Non-pigmented ciliary epithelial cell (primary cell): Measurements from ENCODE around the gene NXN.
A peak's percentile ranks its signal among the peaks of the same experiment; 100 is the strongest.
"Not testable (repeated sequence)": the region's sequence is repeated elsewhere in the genome, so short reads cannot be mapped to it uniquely, and the experiment has no call there.

ENCODE experiments used
- DNase-seq: peaks from one replicate; pipeline ENCODE4 v3.0.0-alpha.2; 2010; ENCODE audit warnings: low read depth

The NXN gene

GRCh38 chr17:953767-954166 lies 25.8 kb downstream of the NXN start:
- no peak for DNase-seq

GRCh38 chr17:952592-952991 lies 27.0 kb downstream of the NXN start:
- DNase-seq, result not testable (repeated sequence)

DNA sequence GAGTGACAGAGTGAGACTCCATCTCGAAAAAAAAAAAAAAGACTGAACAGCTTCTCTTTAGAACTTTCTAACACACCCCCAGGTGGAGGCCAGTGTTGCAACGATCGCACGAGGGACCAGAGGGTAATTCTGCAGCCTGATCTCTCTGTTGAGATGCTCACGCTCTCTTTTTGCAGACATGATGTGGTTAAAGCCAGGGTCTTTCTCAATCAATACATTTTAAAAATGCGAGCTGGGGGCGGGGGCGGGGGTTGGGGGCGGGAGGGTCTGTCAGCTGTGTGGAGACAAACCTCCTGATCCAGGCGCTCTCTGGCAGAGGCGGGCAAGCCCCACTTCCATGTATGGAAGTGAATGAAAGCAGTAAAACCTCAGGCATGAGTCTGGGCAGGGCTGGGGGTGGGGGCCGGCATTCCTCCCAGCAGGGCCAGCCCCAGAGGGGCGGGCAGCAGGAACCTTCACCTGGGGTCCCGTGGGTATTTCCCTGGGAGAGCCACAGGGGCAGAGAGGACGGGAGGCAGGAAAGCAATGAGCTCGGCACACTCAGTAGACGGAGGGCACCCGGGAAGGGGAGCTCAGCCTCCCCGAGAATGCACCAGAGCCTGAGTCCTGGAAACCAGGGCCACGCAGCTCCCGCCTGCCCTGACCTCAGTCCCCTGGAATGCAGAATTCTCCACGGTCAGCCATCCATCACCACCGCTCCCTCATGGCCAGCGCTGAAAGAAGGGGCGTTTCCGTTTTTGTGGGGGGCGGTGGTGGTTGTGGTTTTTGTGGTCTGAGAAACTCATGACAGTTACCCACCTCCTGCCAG lies 28.0 kb downstream of the NXN start:
- no peak for DNase-seq

DNA sequence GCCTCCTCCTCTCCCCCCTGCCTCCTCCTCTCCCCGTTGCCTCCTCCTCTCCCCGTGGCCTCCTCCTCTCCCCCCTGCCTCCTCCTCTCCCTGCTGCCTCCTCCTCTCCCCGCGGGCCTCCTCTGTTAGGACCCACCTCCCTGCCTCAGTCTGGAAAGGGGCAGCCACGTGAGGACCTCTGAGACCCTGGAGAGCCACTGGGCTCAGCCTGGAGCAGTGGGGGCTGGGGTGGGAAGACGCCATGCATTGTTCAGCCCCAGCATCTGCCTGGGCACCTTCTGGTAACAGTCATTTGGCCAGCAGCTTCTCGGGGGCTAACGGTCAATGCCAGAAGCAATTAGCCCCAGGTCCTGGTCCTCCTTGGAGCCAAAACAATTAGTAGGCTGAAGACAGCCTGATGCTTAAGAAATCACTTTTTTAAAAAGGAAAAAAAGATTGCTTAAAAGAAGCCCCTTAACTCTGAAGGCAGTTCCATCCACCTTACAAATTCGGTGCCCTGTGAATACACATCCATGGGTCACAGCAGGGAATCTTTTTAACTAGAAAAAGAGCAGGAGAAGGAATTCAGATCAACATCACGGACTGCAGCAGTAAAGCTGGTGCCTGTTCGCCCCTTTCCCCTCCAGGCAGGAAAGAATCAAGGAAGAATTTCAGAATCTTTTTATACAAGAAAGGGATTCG lies 29.8 kb downstream of the NXN start:
- no peak for DNase-seq

GRCh38 chr17:948284-948852 lies 31.2 kb downstream of the NXN start:
- no peak for DNase-seq

- no peak for DNase-seq
These were observed 32.9 kb downstream of the NXN start for GRCh38 chr17:946510-947236.

- no peak for DNase-seq
These were observed 33.9 kb downstream of the NXN start for GRCh38 chr17:945672-946071.

GRCh38 chr17:944266-944826 lies 35.2 kb downstream of the NXN start:
- no peak for DNase-seq

DNA sequence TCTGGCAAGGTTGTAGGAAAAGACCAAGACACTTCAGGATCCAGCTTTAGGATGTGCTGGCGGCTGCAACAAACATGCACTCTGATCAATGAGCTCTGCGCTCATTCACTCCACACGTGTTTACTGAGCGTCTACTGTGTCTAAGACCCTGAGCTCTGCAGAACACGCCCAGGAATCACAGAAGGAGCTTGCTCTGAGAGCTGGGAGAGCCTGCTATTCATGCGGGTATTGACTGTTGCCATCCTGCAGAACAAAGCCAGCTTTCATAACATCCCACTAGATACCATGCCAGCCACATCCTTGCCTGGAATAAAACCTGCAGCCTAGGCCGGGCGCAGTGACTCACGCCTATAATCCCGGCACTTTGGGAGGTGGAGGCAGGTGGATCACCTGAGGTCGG lies 44.1 kb downstream of the NXN start:
- no peak for DNase-seq

GRCh38 chr17:933312-934073 lies 46.1 kb downstream of the NXN start:
- peak; percentile 93 for DNase-seq

DNA sequence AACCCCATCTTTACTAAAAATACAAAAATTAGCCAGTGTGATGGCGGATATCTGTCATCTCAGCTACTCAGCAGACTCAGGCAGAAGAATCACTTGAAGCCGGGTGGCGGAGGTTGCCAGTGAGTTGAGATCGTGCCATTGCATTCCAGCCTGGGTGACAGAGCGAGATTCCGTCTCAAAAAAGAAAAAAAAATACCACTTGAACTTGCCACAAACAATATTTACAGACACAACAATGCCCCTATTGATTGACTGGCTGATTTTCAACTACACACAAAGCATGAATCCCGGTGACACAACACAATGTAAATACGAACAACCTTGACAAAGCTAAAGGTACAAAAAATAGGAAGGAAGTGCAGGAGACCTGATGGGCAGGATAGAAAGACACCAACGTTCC lies 49.3 kb downstream of the NXN start:
- DNase-seq, result no peak

DNA sequence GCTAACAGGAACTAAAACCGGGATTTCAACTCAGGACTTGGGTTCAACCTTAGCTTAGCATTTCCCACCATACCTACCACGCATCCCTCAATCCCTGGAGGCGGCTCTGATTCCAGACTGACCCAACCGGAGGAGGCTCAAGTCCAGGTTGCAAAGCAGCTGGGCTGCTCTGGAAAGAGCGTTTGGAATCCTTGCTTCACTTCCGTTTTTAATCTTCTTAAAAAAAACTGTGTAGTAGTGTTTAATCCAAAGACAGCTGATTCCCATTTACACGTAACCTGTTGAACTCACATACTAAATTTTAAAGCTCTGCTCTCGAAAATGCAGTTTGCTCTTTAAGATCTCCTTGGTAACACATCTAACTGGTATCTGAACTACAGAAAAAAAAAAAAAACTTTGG lies 50.0 kb downstream of the NXN start:
- no peak for DNase-seq

- peak; percentile 84 for DNase-seq
These were observed 51.7 kb downstream of the NXN start for GRCh38 chr17:927611-928461.

- no peak for DNase-seq
These were observed 53.8 kb downstream of the NXN start for GRCh38 chr17:925817-926216.

DNA sequence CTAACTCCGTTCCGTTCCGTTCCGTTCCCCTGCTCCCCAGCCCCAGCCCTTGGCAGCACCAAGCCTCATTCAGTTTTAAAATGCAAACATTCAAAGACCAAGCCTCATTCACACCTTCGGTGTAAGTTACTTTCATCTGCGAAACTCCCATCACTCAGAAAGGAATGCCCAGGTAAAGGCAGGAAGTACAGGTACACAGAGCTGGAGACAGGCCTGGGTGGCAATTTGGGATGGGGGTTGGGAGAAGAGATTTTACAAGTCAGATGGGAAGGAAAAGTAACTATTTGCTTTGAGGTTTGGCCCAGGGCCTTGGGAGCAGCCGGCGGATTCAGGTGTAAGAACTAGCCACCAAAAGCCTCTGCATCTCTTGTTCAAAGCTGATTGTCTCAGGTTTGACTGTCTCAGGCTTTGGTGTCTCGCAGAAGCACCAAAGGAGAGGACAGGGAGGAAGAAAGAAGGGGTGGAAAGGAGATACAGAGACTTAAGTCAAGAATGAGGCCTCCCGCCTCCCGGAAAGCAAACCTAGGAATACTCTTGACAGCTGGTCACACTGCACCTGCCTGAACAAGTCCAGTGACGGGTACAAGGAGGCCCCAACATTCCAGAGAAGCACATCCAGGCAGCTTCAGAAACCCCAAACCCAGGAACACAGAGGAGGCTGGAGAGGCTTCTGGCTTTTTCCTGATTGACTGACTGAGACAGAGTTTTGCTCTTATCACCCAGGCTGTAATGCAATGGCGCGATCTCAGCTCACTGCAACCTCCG lies 54.7 kb downstream of the NXN start:
- no peak for DNase-seq

- DNase-seq, result not testable (repeated sequence)
These were observed 55.3 kb downstream of the NXN start for GRCh38 chr17:924306-924705.

GRCh38 chr17:923633-924032 lies 55.9 kb downstream of the NXN start:
- DNase-seq, result no peak

- no peak for DNase-seq
These were observed 58.4 kb downstream of the NXN start for GRCh38 chr17:921161-921560.

DNA sequence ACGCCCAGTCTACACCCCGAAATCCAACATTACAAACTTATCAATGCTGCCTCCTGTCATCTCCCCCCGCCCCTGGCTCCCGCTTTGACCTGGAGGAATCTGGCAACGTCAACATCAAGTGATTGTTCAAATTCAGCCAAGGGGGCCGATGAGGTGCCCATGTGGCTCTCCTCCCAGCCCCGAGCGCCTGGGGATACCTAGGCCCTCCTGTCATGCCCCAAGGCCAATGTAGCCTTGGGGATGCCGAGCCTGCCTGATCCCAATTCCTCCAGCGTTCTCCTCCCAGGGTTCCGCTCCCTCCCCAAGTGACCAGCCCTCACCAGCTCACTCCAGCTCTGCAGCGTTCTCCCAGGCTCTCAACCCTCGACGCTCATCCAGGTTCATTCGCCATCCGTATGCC lies 59.4 kb downstream of the NXN start:
- DNase-seq, result no peak
